Thymus (tissue), 11 donors: ENCODE results near the gene SLC22A14. TPM values are rescaled to one million over a fixed set of nuclear protein-coding genes. Genes with fewer than 3 reads are reported as not detected.
"Not testable (repeated sequence)": the region's sequence is repeated elsewhere in the genome, so short reads cannot be mapped to it uniquely, and the experiment has no call there.

ENCODE experiments used
- DNase-seq, 9 donors: peaks; one replicate each; pipeline ENCODE4 v3.0.0-alpha.2; 2013; ENCODE audit warnings: low spot score in 9 of 9, low read depth in 6 of 9, missing footprints in 1 of 9
- H3K27ac ChIP-seq, 2 donors: one replicate each; pipeline ENCODE4 v1.5.1; 2013; ENCODE audit warnings: control low read depth in 1 of 2, low read depth in 1 of 2, low read length in 1 of 2, mild to moderate bottlenecking in 1 of 2, moderate library complexity in 1 of 2
- H3K27me3 ChIP-seq, 2 donors: one replicate each; pipeline ENCODE4 v1.5.1; 2013; ENCODE audit warnings: low read length in 1 of 2; ENCODE audit not compliant: control insufficient read depth in 2 of 2, insufficient read depth in 1 of 2
- H3K36me3 ChIP-seq, 2 donors: one replicate each; pipeline ENCODE4 v1.5.1; 2013; ENCODE audit warnings: low read length in 1 of 2, mild to moderate bottlenecking in 1 of 2, moderate library complexity in 1 of 2; ENCODE audit not compliant: control insufficient read depth in 2 of 2, insufficient read depth in 2 of 2
- H3K4me1 ChIP-seq, 2 donors: one replicate each; pipeline ENCODE4 v1.5.1; 2013; ENCODE audit warnings: low read length in 2 of 2; ENCODE audit not compliant: control insufficient read depth in 2 of 2, insufficient read depth in 2 of 2
- H3K4me3 ChIP-seq, 2 donors: one replicate each; pipeline ENCODE4 v1.5.1; 2013; ENCODE audit warnings: low read length in 2 of 2, control low read depth in 1 of 2, mild to moderate bottlenecking in 1 of 2
- H3K9me3 ChIP-seq, 2 donors: one replicate each; pipeline ENCODE4 v1.5.1; 2013; ENCODE audit warnings: low read length in 1 of 2, mild to moderate bottlenecking in 1 of 2; ENCODE audit not compliant: control insufficient read depth in 2 of 2, insufficient read depth in 1 of 2
- WGBS: extraction: QIAGEN DNeasy Blood & Tissue Kit; methylation state at CpG from one replicate; pipeline ENCODE4 v1.1.7; 2013; 5-methylcytosine and 5-hydroxymethylcytosine counted together
- polyA plus RNA-seq: library from polyadenylated mRNA; stranded (reverse); fragments of 200-250 nt; gene quantifications from one replicate; pipeline ENCODE4 v1.2.3, GENCODE V29; 2013
- total RNA-seq: library from RNA; stranded (reverse); fragments of 120-200 nt; gene quantifications from one replicate; pipeline ENCODE4 v1.2.4, GENCODE V29; 2013
- donor health status: healthy.

The SLC22A14 gene
- total and polyA plus RNA-seq, 2 donors, result 0.05 to 0.21 TPM

DNA sequence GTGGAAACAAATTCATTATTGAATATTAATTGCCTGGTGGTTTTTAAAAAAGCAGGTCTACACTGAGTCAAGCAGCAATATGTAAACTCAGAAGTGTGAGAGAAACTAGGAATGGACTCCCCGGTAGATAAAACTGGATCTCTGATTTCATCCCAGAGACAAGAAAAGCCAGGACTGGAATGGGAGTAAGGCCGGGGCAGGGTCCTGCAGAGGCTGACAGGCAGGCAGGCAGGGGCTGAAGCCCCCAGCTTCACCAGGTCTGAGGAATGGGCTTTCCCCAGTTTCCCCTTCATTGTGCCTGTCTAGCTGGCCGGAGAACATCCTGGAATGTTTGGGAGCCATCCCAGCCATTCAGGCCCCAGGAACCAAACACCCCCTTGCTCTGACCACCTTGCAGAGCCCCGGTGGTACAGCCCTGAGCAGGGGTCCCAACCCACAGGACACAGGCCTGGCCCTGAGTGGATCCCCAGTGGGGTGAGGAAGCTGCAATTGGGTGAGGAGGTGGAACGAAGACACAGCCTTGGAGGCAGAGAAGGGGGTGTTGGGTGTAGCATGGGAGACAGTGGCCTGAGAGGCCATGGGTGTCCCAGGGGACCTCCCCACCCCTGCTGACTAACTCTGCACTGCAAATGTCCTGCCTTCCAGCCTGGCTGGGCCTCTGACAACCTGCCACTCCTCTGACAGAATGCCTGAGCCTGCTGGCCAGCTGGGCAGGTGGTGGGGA is 32.8 kb downstream of the SLC22A14 start:
- no peak for DNase-seq
- no peaks in the 10 kb centered on the region for H3K4me1 ChIP-seq
- WGBS, result 90% methylated on average over 5 of the region's 5 CpGs

DNA sequence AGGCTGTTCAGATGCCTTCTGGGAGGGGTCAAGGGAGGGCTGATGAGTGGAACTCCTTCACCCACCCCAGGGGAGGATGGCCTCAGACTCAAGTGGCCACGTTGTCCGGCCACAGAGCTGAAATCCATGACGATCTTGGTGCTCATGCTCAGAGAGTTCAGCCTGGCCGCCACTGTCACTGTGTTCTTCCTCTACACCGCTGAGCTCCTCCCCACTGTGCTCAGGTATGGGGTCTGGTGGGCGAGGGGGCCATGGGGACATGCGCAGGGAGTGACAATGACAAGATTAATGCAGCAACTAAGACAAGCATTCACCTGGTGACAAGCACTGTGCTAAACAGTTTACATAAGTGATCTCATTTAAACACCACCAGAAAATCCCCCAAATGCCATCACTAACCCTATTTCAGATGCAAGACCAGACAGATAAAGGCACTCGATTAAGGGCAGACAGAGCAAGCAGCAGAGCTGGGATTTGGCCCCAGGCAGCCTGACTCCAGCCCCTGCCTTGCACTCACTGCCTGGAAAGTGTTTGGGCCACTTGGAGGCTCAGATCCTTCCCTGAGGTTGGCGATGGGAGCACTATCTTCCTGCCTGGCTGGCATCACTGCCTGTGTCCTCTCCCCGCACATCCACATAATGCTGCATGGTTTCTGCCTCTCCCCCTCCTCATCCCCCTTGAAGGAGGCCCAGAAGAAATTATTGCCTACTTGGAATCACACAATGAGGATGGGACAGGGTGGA is 33.6 kb downstream of the SLC22A14 start:
- no peak overlapping the region for H3K4me3 ChIP-seq
- no peaks in the 10 kb centered on the region for H3K36me3 ChIP-seq
- H3K27ac ChIP-seq, result no peak overlapping the region
- 96% methylated on average over 10 of the region's 10 CpGs for WGBS
- H3K4me1 ChIP-seq, result no peaks in the 10 kb centered on the region
- no peak for DNase-seq
- no peaks in the 10 kb centered on the region for H3K9me3 ChIP-seq
- no peaks in the 10 kb centered on the region for H3K27me3 ChIP-seq

More for the DNA sequence above, 32.8 kb downstream of the SLC22A14 start:
- Histone ChIP-seq H3K9me3 (no peaks in the 10 kb centered on the region), H3K36me3 (no peaks in the 10 kb centered on the region), H3K27me3 (no peaks in the 10 kb centered on the region), H3K4me3 (no peak overlapping the region), H3K27ac (no peak overlapping the region)

GRCh38 chr3:38316356-38317191 is 34.5 kb downstream of the SLC22A14 start:
- H3K9me3 ChIP-seq, result no peaks in the 10 kb centered on the region
- H3K27me3 ChIP-seq, result no peaks in the 10 kb centered on the region
- WGBS, result 96% methylated on average over 22 of the region's 22 CpGs
- H3K4me1 ChIP-seq, result no peaks in the 10 kb centered on the region
- H3K36me3 ChIP-seq, result no peaks in the 10 kb centered on the region
- no peak overlapping the region for H3K4me3 ChIP-seq
- H3K27ac ChIP-seq, result no peak overlapping the region
- no peak for DNase-seq

DNA sequence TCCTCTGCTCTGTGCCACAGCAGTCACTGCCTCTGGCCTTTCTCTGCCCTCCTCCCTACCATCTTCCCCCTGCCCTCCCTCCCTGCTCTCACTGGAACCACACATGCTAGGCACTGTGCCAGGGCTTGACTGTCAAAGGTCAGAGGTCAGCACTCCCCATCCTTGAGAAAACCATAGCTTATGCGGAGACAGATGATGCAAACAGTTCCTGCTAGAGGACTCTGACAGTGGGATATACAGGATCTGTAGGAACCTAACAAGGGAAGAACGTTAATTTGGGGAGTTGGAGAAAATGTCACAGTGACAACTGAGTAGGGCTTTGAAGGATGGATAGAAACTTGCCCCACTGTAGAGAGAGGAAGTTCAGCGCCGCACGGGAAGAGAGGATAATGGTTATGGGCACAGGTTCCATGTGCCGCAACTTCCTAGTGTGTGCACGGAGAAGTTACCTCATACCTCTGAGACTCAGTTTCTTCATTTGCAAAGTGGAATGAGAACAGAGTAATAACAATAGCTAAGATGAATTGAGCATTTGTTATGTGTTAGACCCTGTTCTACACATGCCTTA is 35.2 kb downstream of the SLC22A14 start:
- WGBS, result 95% methylated on average over 7 of the region's 7 CpGs
- H3K4me3 ChIP-seq, result no peak overlapping the region
- no peak overlapping the region for H3K27ac ChIP-seq
- H3K4me1 ChIP-seq, result no peaks in the 10 kb centered on the region
- no peaks in the 10 kb centered on the region for H3K36me3 ChIP-seq
- no peaks in the 10 kb centered on the region for H3K27me3 ChIP-seq
- H3K9me3 ChIP-seq, result no peaks in the 10 kb centered on the region
- no peak for DNase-seq

- H3K36me3 ChIP-seq, result no peaks in the 10 kb centered on the region
- H3K4me1 ChIP-seq, result no peaks in the 10 kb centered on the region
- no peaks in the 10 kb centered on the region for H3K27me3 ChIP-seq
- 97% methylated on average over 8 of the region's 8 CpGs for WGBS
- DNase-seq, result no peak
- no peak overlapping the region for H3K4me3 ChIP-seq
- H3K27ac ChIP-seq, result no peak overlapping the region
- H3K9me3 ChIP-seq, result no peaks in the 10 kb centered on the region
These were observed 36.9 kb downstream of the SLC22A14 start for GRCh38 chr3:38318766-38319671.

- H3K27me3 ChIP-seq, DNase-seq, H3K27ac ChIP-seq, H3K4me1 ChIP-seq, H3K36me3 ChIP-seq, H3K4me3 ChIP-seq, H3K9me3 ChIP-seq: not testable (repeated sequence)
- 96% methylated on average over 4 of the region's 4 CpGs for WGBS
These were observed 38.5 kb downstream of the SLC22A14 start for GRCh38 chr3:38320638-38321037.

DNA sequence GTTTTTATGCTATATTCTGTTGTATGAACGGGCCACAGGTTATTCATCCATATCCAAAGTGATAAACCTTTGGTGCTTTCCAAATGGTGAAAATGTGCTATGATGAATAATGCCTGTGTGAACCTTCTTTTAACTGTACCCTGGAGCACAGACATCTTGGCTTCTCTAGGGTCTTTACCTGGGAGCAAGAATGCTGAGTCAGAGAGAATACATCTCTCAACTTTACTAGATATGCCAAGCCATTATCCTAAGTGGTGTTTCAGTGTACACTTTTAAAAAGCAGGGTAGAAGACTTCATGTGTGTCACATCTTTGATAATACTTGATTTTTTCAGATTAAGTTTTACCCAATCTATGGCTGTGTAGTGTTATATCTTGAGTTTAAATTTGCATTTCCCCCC is 41.0 kb downstream of the SLC22A14 start:
- Histone ChIP-seq H3K36me3 (no peaks in the 10 kb centered on the region), H3K4me3 (no peak overlapping the region), H3K4me1 (no peaks in the 10 kb centered on the region), H3K27ac (no peak overlapping the region), H3K9me3 (no peaks in the 10 kb centered on the region), H3K27me3 (no peaks in the 10 kb centered on the region)
- WGBS, result 98% methylated on average over 1 of the region's 1 CpG
- DNase-seq, result no peak

DNA sequence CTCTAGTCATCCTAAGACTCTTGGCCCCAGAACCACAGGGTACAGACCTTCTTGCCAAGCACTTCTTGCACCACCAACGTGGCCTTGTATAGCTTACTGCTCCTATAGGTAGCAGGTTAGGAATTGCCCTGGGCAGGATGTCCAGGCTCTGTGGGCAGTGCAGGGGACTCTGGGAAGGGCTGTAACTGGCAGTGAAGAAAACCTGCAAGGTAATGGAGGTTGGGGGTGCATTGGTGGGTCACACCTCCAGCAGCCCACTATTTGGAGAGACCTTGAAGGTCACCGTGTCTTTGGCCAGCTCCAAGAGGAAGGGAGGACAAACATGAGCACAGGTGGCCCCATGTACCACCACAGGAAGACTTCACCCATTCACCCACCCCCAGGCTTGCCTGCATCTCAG is 43.2 kb downstream of the SLC22A14 start:
- no peak for DNase-seq
- H3K9me3 ChIP-seq, result no peaks in the 10 kb centered on the region
- H3K27me3 ChIP-seq, result no peaks in the 10 kb centered on the region
- H3K36me3 ChIP-seq, result no peaks in the 10 kb centered on the region
- no peak overlapping the region for H3K27ac ChIP-seq
- H3K4me1 ChIP-seq, result no peaks in the 10 kb centered on the region
- 92% methylated on average over 2 of the region's 2 CpGs for WGBS
- no peak overlapping the region for H3K4me3 ChIP-seq
